PC-3 (cell line): Measurements from ENCODE around the gene UBTF. TPM values are rescaled to one million over a fixed set of nuclear protein-coding genes. Genes with fewer than 3 reads are reported as not detected.

Source experiments
- ATAC-seq: fragments of 200-7000 bp; cut with Tn5 transposase; 2 replicates; pipeline ENCODE4 v1.9.1; 2020; ENCODE audit warnings: mild to moderate bottlenecking, moderate library complexity
- BruUV-seq: library from RNA; stranded (reverse); fragments of 400-500 nt; replicated peaks from 2 replicates; lab custom pipeline; 2021; lab: Mats Ljungman, UMichigan
- CTCF ChIA-PET: fragments of 300-600 bp; sonication (Branson Sonifier 250); formaldehyde crosslinking; loops from one replicate; lab custom pipeline; 2022; ENCODE audit warnings: antibody characterized with exemption; lab: Charles Lee
- POLR2A ChIA-PET: fragments of 300-600 bp; sonication (Branson Sonifier 250); formaldehyde crosslinking; loops from one replicate; lab custom pipeline; 2022; ENCODE audit warnings: antibody characterized with exemption; ENCODE audit not compliant: unreplicated experiment; lab: Charles Lee
- DNase-seq: peaks from one replicate; pipeline ENCODE4 v3.0.0-alpha.2; 2015
- H2AFZ ChIP-seq: fragments of 300-600 bp; sonication (generic); 2 replicates; pipeline ENCODE4 v1.6.0; 2016; ENCODE audit warnings: antibody characterized with exemption, low read length
- H3F3A ChIP-seq: fragments of 300-600 bp; sonication (generic); one replicate; pipeline ENCODE4 v1.6.0; 2017; ENCODE audit warnings: antibody characterized with exemption, low read length, control low read depth, mild to moderate bottlenecking; ENCODE audit not compliant: unreplicated experiment
- H3K27ac ChIP-seq: fragments of 300-600 bp; sonication (generic); 2 replicates; pipeline ENCODE4 v1.5.1; 2016; ENCODE audit warnings: mild to moderate bottlenecking, low read length
- H3K27me3 ChIP-seq: fragments of 300-600 bp; sonication (generic); 2 replicates; pipeline ENCODE4 v1.6.1; 2016; ENCODE audit warnings: low read length, mixed read lengths
- H3K36me3 ChIP-seq: fragments of 300-600 bp; sonication (generic); 2 replicates; pipeline ENCODE4 v1.6.1; 2016; ENCODE audit warnings: low read depth, mixed run types, low read length, mixed read lengths
- H3K4me1 ChIP-seq: fragments of 300-600 bp; sonication (generic); 2 replicates; pipeline ENCODE4 v1.5.1; 2016; ENCODE audit warnings: low read length; ENCODE audit not compliant: insufficient read depth
- H3K4me2 ChIP-seq: fragments of 300-600 bp; sonication (generic); 2 replicates; pipeline ENCODE4 v1.6.0; 2016; ENCODE audit warnings: low read length
- H3K4me3 ChIP-seq: fragments of 300-600 bp; sonication (generic); 2 replicates; pipeline ENCODE4 v1.5.1; 2016; ENCODE audit warnings: mild to moderate bottlenecking, low read length, mixed read lengths
- H3K79me2 ChIP-seq: fragments of 300-600 bp; sonication (generic); 2 replicates; pipeline ENCODE4 v1.6.1; 2017; ENCODE audit warnings: low read length, mixed read lengths
- H3K9ac ChIP-seq: fragments of 300-600 bp; sonication (generic); 2 replicates; pipeline ENCODE4 v1.6.0; 2016; ENCODE audit warnings: mild to moderate bottlenecking, low read length
- H3K9me2 ChIP-seq: fragments of 300-600 bp; sonication (generic); replicated peaks from 2 replicates; pipeline ENCODE4 v1.6.1; 2016; ENCODE audit warnings: mixed run types, low read length, mixed read lengths
- H3K9me3 ChIP-seq: fragments of 300-600 bp; sonication (generic); 2 replicates; pipeline ENCODE4 v1.6.1; 2016; ENCODE audit warnings: low read length, mixed read lengths
- H4K20me1 ChIP-seq: fragments of 300-600 bp; sonication (generic); 2 replicates; pipeline ENCODE4 v1.6.1; 2016; ENCODE audit warnings: low read length, mixed read lengths
- EZH2 ChIP-seq: fragments of 300-600 bp; sonication (generic); IDR thresholded peaks from one replicate; pipeline ENCODE4 v1.6.1; 2017; ENCODE audit warnings: antibody characterized with exemption, mild to moderate bottlenecking, low read length; ENCODE audit not compliant: unreplicated experiment
- EZH2phosphoT487 ChIP-seq: fragments of 300-600 bp; sonication (generic); IDR thresholded peaks from 2 replicates; pipeline ENCODE4 v1.6.1; 2018; ENCODE audit warnings: mild to moderate bottlenecking, antibody characterized with exemption, low read length, borderline replicate concordance
- intact Hi-C: fragments of 100-400 bp; cut with micrococcal nuclease; formaldehyde crosslinking; loops from 2 replicates; pipeline ENCODE4 v1.9.0; 2023
- total RNA-seq: library from RNA; depleted of rRNA; stranded (reverse); fragments of >200 nt; gene quantifications from 2 replicates; pipeline ENCODE4 v1.2.3, GENCODE V29; 2014
- TF ChIP-seq, protein P1 (sequence below): fragments of 300-600 bp; sonication (generic); conservative IDR thresholded peaks from 2 replicates; pipeline ENCODE4 v1.5.1; 2017; ENCODE audit warnings: antibody characterized with exemption, low read depth, mild to moderate bottlenecking, low read length

The UBTF gene
- total RNA-seq, 1 experiment from 2014 or later = 139 TPM

DNA sequence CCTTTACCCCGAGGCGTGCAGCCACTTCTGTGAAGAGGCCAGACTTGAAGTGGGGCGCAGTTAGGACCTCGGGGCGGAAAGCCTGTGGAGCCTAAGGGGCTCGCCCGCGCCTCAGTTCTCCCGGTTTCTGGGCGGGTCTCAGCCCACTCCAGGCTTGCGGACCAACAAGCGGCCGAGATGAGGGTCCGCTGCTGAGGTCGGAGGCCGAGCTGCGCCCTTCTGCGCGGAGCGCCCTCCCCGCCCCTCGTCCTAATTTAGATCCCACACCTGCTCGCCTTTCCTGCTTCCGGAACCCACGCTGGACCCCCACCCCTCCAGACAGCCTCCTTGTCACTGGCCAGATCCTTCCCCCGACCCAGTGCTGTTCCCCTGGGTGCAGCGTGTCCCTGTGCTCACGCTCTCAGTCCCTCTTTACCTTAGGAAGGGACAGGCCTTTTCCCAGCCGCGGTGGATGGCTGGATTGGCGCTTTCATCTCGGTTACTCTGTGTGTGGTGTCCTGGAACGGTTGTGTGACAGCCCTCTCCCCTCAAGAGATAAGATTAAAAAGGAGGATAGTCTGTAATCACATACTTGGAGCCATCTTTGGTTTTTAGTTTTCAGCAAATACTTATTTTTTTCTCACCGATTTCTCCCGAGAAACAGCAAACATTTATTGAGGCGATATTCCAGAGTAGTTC is 18.9 kb downstream of the UBTF start:
- no peaks in the 10 kb centered on the region for H4K20me1 ChIP-seq
- ChIA-PET POLR2A (interaction anchor here (0.6 kb wide), 1 partner anchor 145 kb away, joined by 3 read pairs; the partner anchor contains the start of gene GRN), CTCF (interaction anchor here (0.5 kb wide), 1 partner anchor 18 kb away, joined by 5 read pairs; no protein-coding TSS in a partner anchor)
- intact Hi-C loops = no loop called here
- H3K79me2 ChIP-seq = peaks cover 36% of the 10 kb centered on the region
- BruUV-seq = no TSS peak
- peak overlapping the region; percentile 79 for H3K27ac ChIP-seq
- peak overlapping the region; percentile 88 for H2AFZ ChIP-seq
- no peaks in the 10 kb centered on the region for H3K9me3 ChIP-seq
- ATAC-seq = peak; percentile 0
- peaks cover 40% of the 10 kb centered on the region for H3K4me1 ChIP-seq
- no peaks in the 10 kb centered on the region for H3K27me3 ChIP-seq
- H3K4me2 ChIP-seq = peak overlapping the region; percentile 98
- TF ChIP-seq EZH2phosphoT487 (no peak), EZH2 (no peak)
- TF ChIP-seq, protein P1, sequence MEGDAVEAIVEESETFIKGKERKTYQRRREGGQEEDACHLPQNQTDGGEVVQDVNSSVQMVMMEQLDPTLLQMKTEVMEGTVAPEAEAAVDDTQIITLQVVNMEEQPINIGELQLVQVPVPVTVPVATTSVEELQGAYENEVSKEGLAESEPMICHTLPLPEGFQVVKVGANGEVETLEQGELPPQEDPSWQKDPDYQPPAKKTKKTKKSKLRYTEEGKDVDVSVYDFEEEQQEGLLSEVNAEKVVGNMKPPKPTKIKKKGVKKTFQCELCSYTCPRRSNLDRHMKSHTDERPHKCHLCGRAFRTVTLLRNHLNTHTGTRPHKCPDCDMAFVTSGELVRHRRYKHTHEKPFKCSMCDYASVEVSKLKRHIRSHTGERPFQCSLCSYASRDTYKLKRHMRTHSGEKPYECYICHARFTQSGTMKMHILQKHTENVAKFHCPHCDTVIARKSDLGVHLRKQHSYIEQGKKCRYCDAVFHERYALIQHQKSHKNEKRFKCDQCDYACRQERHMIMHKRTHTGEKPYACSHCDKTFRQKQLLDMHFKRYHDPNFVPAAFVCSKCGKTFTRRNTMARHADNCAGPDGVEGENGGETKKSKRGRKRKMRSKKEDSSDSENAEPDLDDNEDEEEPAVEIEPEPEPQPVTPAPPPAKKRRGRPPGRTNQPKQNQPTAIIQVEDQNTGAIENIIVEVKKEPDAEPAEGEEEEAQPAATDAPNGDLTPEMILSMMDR = no peak
- H3F3A ChIP-seq = peaks cover 4% of the 10 kb centered on the region
- peak overlapping the region; percentile 89 for H3K4me3 ChIP-seq
- peaks cover 14% of the 10 kb centered on the region for H3K36me3 ChIP-seq
- H3K9ac ChIP-seq = peak overlapping the region; percentile 95
- no peak for DNase-seq
- no peaks in the 10 kb centered on the region for H3K9me2 ChIP-seq

- Histone ChIP-seq H3K36me3 (peaks cover 22% of the 10 kb centered on the region), H3K9ac (peak within 1 kb of the TSS; percentile 95), H3K27ac (peak within 1 kb of the TSS; percentile 79), H3F3A (peaks cover 4% of the 10 kb centered on the region), H3K27me3 (no peaks in the 10 kb centered on the region), H2AFZ (peak within 1 kb of the TSS; percentile 88), H3K9me2 (no peaks in the 10 kb centered on the region), H4K20me1 (no peaks in the 10 kb centered on the region), H3K79me2 (peaks cover 36% of the 10 kb centered on the region), H3K4me2 (peak within 1 kb of the TSS; percentile 98), H3K4me3 (peak within 1 kb of the TSS; percentile 89), H3K9me3 (no peaks in the 10 kb centered on the region), H3K4me1 (peaks cover 36% of the 10 kb centered on the region)
- ChIA-PET POLR2A (interaction anchor here (0.6 to 0.7 kb wide), 3 partner anchors 8 to 145 kb away, joined by 3 to 10 read pairs (median 6); partner anchors contain the start of gene GRN), CTCF (interaction anchor here (0.5 to 0.8 kb wide), 5 partner anchors 14 to 1233 kb away, joined by 3 to 7 read pairs (median 4); no protein-coding TSS in a partner anchor)
- ATAC-seq = peak; percentile 77
- DNase-seq = peak; percentile 99
- TF ChIP-seq EZH2 (no peak), EZH2phosphoT487 (no peak)
- TF ChIP-seq, protein P1 = no peak
- BruUV-seq = no TSS peak
- intact Hi-C loops = loop anchor here (10.0 kb wide), 1 partner anchor 305 kb away; the partner anchor contains the start of gene GPATCH8
These were observed 19.7 kb downstream of the UBTF start, which contains the start of gene ATXN7L3 for GRCh38 chr17:44199553-44200477. TSS of gene ATXN7L3 (minus strand) at chr17:44199884. CDS start at chr17:44198070, 1,814 bp downstream.
